Tibial artery (tissue), 4 donors: ENCODE results near the gene RERG.

Experiments used
- DNase-seq, 2 donors: peaks; one replicate each; pipeline ENCODE4 v3.0.0-alpha.2; 2019
- H3K27ac ChIP-seq, 2 donors: fragments of 200-600 bp; sonication (generic) in 1 of 2; 1 replicate in 1 of 2; 2 replicates in 1 of 2; pipeline ENCODE4 v1.5.1; 2018 to 2019; ENCODE audit warnings: mild to moderate bottlenecking in 1 of 2
- H3K27me3 ChIP-seq, 2 donors: fragments of 200-600 bp; sonication (generic) in 1 of 2; one replicate each; pipeline versions ENCODE4 v1.5.1 to v1.6.0; 2016 to 2019
- H3K36me3 ChIP-seq, 3 donors: fragments of 200-600 bp; sonication (generic) in 2 of 3; one replicate each; pipeline ENCODE4 v1.5.1; 2016 to 2019; ENCODE audit warnings: mild to moderate bottlenecking in 2 of 3
- H3K4me1 ChIP-seq, 4 donors: fragments of 200-600 bp; sonication (generic) in 2 of 4; 1 replicate in 3 of 4; 2 replicates in 1 of 4; pipeline ENCODE4 v1.5.1; 2016 to 2019
- H3K4me3 ChIP-seq, 2 donors: fragments of 200-600 bp; sonication (generic) in 1 of 2; 1 replicate in 1 of 2; 2 replicates in 1 of 2; pipeline ENCODE4 v1.5.1; 2018 to 2019; ENCODE audit warnings: mild to moderate bottlenecking in 2 of 2
- H3K9me3 ChIP-seq, 3 donors: fragments of 200-600 bp; sonication (generic) in 1 of 3; one replicate each; pipeline ENCODE4 v1.5.1; 2016 to 2019
- CTCF ChIP-seq, 2 experiments: fragments of 200-600 bp in 1 of 2; fragments of 450-650 bp in 1 of 2; IDR thresholded peaks; one replicate each; pipeline ENCODE4 v1.5.1; 2017 to 2019; ENCODE audit warnings: antibody characterized with exemption in 2 of 2, mild to moderate bottlenecking in 1 of 2, moderate library complexity in 1 of 2
- intact Hi-C: fragments of 100-400 bp; cut with DNase I; formaldehyde crosslinking; loops from one replicate; pipeline ENCODE4 v1.15.0; 2023; ENCODE audit warnings: low total_unique reads

Gene RERG

DNA sequence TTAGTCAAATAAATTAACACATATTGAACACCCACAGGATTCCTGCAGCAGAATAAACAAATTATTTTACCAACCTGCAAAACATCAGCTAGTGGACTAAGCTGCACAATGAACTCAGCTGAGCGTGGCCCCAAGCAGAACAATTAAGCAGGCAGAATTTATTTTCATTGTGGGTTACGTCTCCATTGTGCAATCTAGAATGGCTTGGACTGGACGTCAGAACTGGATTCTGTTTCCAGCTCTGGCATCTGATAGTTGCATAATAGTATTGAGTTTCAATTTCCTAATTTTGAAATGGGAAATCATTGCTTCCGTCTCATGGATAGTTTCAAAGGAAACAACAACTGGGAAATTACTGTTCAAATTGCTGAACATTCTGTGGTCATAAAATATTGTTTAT is 35.5 kb upstream of the RERG start:
- TF ChIP-seq CTCF (IDR thresholded peaks at IDR 0.05) = no peak
- Histone ChIP-seq H3K27me3 (no peaks in the 10 kb centered on the region), H3K4me3 (no peak overlapping the region), H3K9me3 (no peaks in the 10 kb centered on the region), H3K36me3 (no peaks in the 10 kb centered on the region), H3K27ac (no peak overlapping the region), H3K4me1 (no peaks in the 10 kb centered on the region)
- peak in 1 of 2 donors; percentile 59 for DNase-seq
- intact Hi-C loops = no loop called here

GRCh38 chr12:15253990-15254389 is 32.8 kb upstream of the RERG start:
- no peak overlapping the region for H3K27ac ChIP-seq
- no peaks in the 10 kb centered on the region for H3K9me3 ChIP-seq
- intact Hi-C loops = no loop called here
- TF ChIP-seq CTCF (IDR thresholded peaks at IDR 0.05) = no peak
- H3K4me1 ChIP-seq = no peaks in the 10 kb centered on the region
- H3K27me3 ChIP-seq = no peaks in the 10 kb centered on the region
- DNase-seq = no peak
- H3K36me3 ChIP-seq = no peaks in the 10 kb centered on the region
- H3K4me3 ChIP-seq = no peak overlapping the region

GRCh38 chr12:15244926-15245325 is 23.7 kb upstream of the RERG start:
- Histone ChIP-seq H3K36me3 (no peaks in the 10 kb centered on the region), H3K27me3 (no peaks in the 10 kb centered on the region), H3K4me3 (no peak overlapping the region), H3K27ac (no peak overlapping the region), H3K4me1 (no peaks in the 10 kb centered on the region), H3K9me3 (peaks cover 0 to 3% (median 0%) of the 10 kb centered on the region in 3 donors)
- intact Hi-C loops = no loop called here
- DNase-seq = no peak
- no peak for TF ChIP-seq CTCF (IDR thresholded peaks at IDR 0.05)

DNA sequence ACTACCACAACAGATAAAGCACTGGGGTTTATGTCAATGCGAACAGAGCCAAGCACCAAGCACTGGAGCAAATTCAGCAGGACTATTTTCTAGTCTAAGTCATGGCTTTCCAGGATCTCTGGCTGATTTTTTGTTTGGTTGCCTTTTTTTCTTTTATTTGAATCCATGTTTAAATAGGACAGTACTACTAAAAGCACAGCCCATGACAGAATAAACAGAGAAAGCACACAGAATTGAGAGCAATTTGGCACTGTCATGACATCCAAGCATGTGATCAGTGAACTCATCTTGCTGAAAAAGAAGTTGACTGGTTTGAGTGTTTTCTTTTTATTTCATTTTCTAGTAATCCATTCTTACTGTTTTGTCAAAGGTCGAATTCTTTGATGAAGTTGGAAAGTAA is 23.1 kb upstream of the RERG start:
- DNase-seq = no peak
- peaks cover 0 to 3% (median 0%) of the 10 kb centered on the region in 3 donors for H3K9me3 ChIP-seq
- intact Hi-C loops = no loop called here
- no peak for TF ChIP-seq CTCF (IDR thresholded peaks at IDR 0.05)
- no peak overlapping the region for H3K4me3 ChIP-seq
- H3K27ac ChIP-seq = no peak overlapping the region
- H3K4me1 ChIP-seq = no peaks in the 10 kb centered on the region
- no peaks in the 10 kb centered on the region for H3K36me3 ChIP-seq
- no peaks in the 10 kb centered on the region for H3K27me3 ChIP-seq

- no peak for TF ChIP-seq CTCF (IDR thresholded peaks at IDR 0.05)
- Histone ChIP-seq H3K4me3 (no peak overlapping the region), H3K4me1 (no peaks in the 10 kb centered on the region), H3K27ac (no peak overlapping the region), H3K36me3 (no peaks in the 10 kb centered on the region), H3K9me3 (peaks cover 0 to 3% (median 0%) of the 10 kb centered on the region in 3 donors), H3K27me3 (no peaks in the 10 kb centered on the region)
- intact Hi-C loops = no loop called here
- DNase-seq = no peak
Observed at GRCh38 chr12:15243102-15243501, 21.9 kb upstream of the RERG start.

GRCh38 chr12:15240898-15241297 is 19.7 kb upstream of the RERG start:
- intact Hi-C loops = no loop called here
- Histone ChIP-seq H3K4me1 (no peaks in the 10 kb centered on the region), H3K27me3 (no peaks in the 10 kb centered on the region), H3K27ac (no peak overlapping the region), H3K4me3 (no peak overlapping the region), H3K36me3 (no peaks in the 10 kb centered on the region), H3K9me3 (no peaks in the 10 kb centered on the region)
- TF ChIP-seq CTCF (IDR thresholded peaks at IDR 0.05) = no peak
- no peak for DNase-seq
